SK-N-MC (cell line): ENCODE results near the gene LRFN4.

Source experiments
- DNase-seq: peaks from one replicate; pipeline ENCODE4 v3.0.0-alpha.2; 2011; ENCODE audit warnings: low read depth, low spot score
- H3K27ac ChIP-seq: fragments of 200-600 bp; sonication (generic); 2 replicates; pipeline ENCODE4 v1.5.1; 2016; ENCODE audit warnings: mixed run types
- H3K36me3 ChIP-seq: fragments of 200-600 bp; sonication (generic); 2 replicates; pipeline ENCODE4 v1.6.1; 2017; ENCODE audit warnings: antibody characterized with exemption, low read length, mixed read lengths; ENCODE audit not compliant: insufficient read depth
- H3K4me3 ChIP-seq: fragments of 200-600 bp; sonication (generic); 2 replicates; pipeline ENCODE4 v1.5.1; 2016
- H3K9ac ChIP-seq: fragments of 200-600 bp; sonication (generic); 2 replicates; pipeline ENCODE4 v1.8.0; 2017; ENCODE audit warnings: mixed run types, mixed read lengths; ENCODE audit not compliant: insufficient read length
- H3K9me3 ChIP-seq: fragments of 200-600 bp; sonication (generic); 2 replicates; pipeline ENCODE4 v1.6.1; 2017; ENCODE audit warnings: low read depth, mild to moderate bottlenecking, antibody characterized with exemption, low read length, moderate library complexity, mixed read lengths
- EZH2 ChIP-seq: fragments of 200-600 bp; sonication (generic); IDR thresholded peaks from one replicate; pipeline ENCODE4 v1.6.1; 2017; ENCODE audit warnings: antibody characterized with exemption
- FOXP2 ChIP-seq: optimal IDR thresholded peaks from 2 replicates; pipeline ENCODE3; 2011; ENCODE audit warnings: mild to moderate bottlenecking, moderate library complexity; ENCODE audit not compliant: insufficient read depth; ENCODE audit errors: extremely low read length, control extremely low read depth
- POLR2AphosphoS5 ChIP-seq: IDR thresholded peaks from 2 replicates; pipeline ENCODE4 v1.6.1; 2012; ENCODE audit warnings: mild to moderate bottlenecking, low read depth, low read length, borderline replicate concordance

The LRFN4 gene

GRCh38 chr11:66874232-66874631 is 17.4 kb downstream of the LRFN4 start:
- no peaks in the 10 kb centered on the region; the same call in 1 of the 2 replicates for H3K36me3 ChIP-seq
- H3K9me3 ChIP-seq, result no peaks in the 10 kb centered on the region
- TF ChIP-seq EZH2 (no peak), POLR2AphosphoS5 (no peak), FOXP2 (no peak)
- no peak overlapping the region for H3K4me3 ChIP-seq
- H3K9ac ChIP-seq, result no peak overlapping the region
- H3K27ac ChIP-seq, result no peak overlapping the region
- no peak for DNase-seq

GRCh38 chr11:66875378-66875777 is 18.5 kb downstream of the LRFN4 start:
- H3K9me3 ChIP-seq, result no peaks in the 10 kb centered on the region
- TF ChIP-seq FOXP2 (no peak), EZH2 (no peak), POLR2AphosphoS5 (no peak)
- H3K36me3 ChIP-seq, result no peaks in the 10 kb centered on the region; the same call in 1 of the 2 replicates
- no peak overlapping the region for H3K27ac ChIP-seq
- H3K4me3 ChIP-seq, result no peak overlapping the region
- DNase-seq, result no peak
- H3K9ac ChIP-seq, result no peak overlapping the region

- Histone ChIP-seq H3K27ac (no peak overlapping the region), H3K4me3 (no peak overlapping the region), H3K9ac (no peak overlapping the region), H3K9me3 (no peaks in the 10 kb centered on the region), H3K36me3 (no peaks in the 10 kb centered on the region)
- TF ChIP-seq EZH2 (no peak), POLR2AphosphoS5 (no peak), FOXP2 (no peak)
- no peak for DNase-seq
Observed at GRCh38 chr11:66877588-66878385, 20.9 kb downstream of the LRFN4 start.

DNA sequence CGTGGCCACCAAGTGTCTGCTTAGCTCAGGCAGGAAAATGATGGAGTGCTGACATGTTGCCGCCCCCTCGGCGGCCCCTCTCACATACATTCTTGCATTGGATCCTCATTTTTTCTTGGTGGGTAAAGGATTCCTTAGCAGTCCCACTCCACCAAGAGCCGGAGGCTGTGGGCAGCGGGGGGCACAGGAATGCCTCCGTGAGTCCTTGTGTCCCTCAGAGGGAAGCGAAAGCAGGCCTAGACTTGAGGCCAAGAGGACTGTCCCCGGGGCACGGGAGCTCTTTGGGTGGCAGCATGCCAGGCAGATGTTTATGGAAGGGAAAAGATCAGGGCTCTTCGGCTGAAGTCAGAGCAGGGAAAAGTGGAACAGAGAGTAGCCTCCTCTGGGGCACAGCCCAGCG is 21.6 kb downstream of the LRFN4 start:
- Histone ChIP-seq H3K36me3 (no peaks in the 10 kb centered on the region), H3K9ac (no peak overlapping the region), H3K27ac (no peak overlapping the region), H3K9me3 (no peaks in the 10 kb centered on the region), H3K4me3 (no peak overlapping the region)
- DNase-seq, result no peak
- TF ChIP-seq EZH2 (no peak), POLR2AphosphoS5 (no peak), FOXP2 (no peak)

- Histone ChIP-seq H3K9ac (no peak overlapping the region), H3K4me3 (no peak overlapping the region), H3K27ac (no peak overlapping the region), H3K9me3 (no peaks in the 10 kb centered on the region), H3K36me3 (no peaks in the 10 kb centered on the region)
- TF ChIP-seq FOXP2, result no peak
- TF ChIP-seq EZH2, result no peak
- TF ChIP-seq POLR2AphosphoS5, result no peak
- DNase-seq, result no peak
Observed at GRCh38 chr11:66879000-66879399, 22.1 kb downstream of the LRFN4 start.

DNA sequence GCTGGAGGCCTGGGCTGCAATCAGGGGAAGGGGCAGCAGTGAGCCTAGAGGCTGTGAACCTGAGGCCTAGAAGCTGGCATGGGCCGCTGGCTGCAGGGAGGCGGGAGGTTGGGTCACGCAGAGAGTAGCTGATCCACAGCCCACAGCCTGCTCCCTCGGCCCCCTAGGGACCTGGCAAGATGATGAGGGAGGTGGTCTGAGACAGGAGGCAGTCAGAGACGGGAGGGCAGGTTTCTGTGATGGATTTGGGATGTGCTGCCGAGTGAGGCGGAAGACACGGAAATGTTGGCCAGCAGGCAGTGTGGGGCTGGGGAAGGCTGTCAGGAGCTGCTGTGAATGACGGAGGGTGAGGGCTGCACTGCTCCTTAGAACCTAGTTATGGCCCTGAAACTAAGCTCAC is 22.7 kb downstream of the LRFN4 start:
- Histone ChIP-seq H3K4me3 (no peak overlapping the region), H3K27ac (no peak overlapping the region), H3K9me3 (no peaks in the 10 kb centered on the region), H3K9ac (no peak overlapping the region), H3K36me3 (no peaks in the 10 kb centered on the region)
- no peak for DNase-seq
- TF ChIP-seq FOXP2 (no peak), EZH2 (no peak)

GRCh38 chr11:66879999-66880398 is 23.1 kb downstream of the LRFN4 start:
- no peak overlapping the region for H3K27ac ChIP-seq
- no peaks in the 10 kb centered on the region for H3K36me3 ChIP-seq
- TF ChIP-seq EZH2, result no peak
- no peak for TF ChIP-seq POLR2AphosphoS5
- no peak for TF ChIP-seq FOXP2
- no peaks in the 10 kb centered on the region for H3K9me3 ChIP-seq
- H3K9ac ChIP-seq, result no peak overlapping the region
- no peak for DNase-seq
- no peak overlapping the region for H3K4me3 ChIP-seq

- 0 out of 2 replicates have a peak overlapping the region, but pooled peaks have one; percentile 32 for H3K4me3 ChIP-seq
- no peaks in the 10 kb centered on the region for H3K36me3 ChIP-seq
- no peak for DNase-seq
- no peaks in the 10 kb centered on the region for H3K9me3 ChIP-seq
- H3K27ac ChIP-seq, result peak overlapping the region; percentile 44; the same call in 1 of the 2 replicates
- H3K9ac ChIP-seq, result no peak overlapping the region
- TF ChIP-seq FOXP2, result no peak
- no peak for TF ChIP-seq POLR2AphosphoS5
- TF ChIP-seq EZH2, result no peak
Observed at GRCh38 chr11:66880496-66881450, 23.9 kb downstream of the LRFN4 start.
